HG03378 (cell line): ENCODE results near the gene ITPRIPL1.

Experiments
- ATAC-seq: cut with Tn5 transposase; IDR thresholded peaks from one replicate; pipeline ENCODE4 v1.9.1; 2021; ENCODE audit warnings: mild to moderate bottlenecking, moderate library complexity; ENCODE audit not compliant: unreplicated experiment

Gene ITPRIPL1

DNA sequence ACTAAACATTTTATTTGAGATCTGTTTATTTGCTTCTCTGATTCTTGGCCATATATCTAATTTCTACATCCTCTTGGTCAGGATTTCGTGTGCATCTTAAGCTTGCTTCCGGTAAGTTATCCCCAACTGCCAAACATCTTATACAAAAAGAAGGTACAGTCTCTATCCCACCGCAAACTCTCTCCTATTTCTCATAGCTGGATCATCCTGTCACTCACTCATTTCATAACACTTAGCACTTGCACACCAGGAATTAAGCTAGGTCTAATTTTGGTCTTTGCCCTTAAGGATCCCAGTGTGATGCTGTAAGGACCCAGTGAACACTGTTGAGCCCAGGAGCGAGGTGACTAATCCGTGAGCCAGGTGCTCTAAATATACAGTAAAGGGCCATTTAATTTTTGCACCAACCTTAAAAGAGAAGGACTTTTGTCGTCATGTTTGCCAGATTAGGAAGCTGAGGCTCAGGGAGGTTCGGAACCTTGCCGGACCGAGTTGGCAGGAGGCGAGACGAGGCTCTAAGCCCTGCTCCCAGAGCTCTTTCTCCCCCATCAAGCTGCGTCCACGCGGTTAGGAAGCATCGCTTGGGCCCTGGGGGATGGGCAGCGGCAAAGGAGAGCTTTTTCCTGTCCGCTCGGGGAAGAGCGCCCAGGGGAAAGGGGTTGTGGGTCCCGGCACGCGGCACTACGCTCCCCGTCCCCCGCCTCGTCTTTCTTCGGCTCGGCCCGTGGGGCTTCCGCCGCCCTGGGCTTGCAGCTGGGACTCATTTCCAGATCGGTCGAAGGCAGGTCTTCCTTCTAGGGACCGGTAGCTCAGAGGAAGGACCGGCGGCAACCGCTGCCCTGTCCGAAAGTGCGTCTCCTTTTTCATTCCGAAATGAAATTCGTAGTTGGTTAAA, 4.1 kb upstream of the ITPRIPL1 start:
- peak; percentile 16 for ATAC-seq

DNA sequence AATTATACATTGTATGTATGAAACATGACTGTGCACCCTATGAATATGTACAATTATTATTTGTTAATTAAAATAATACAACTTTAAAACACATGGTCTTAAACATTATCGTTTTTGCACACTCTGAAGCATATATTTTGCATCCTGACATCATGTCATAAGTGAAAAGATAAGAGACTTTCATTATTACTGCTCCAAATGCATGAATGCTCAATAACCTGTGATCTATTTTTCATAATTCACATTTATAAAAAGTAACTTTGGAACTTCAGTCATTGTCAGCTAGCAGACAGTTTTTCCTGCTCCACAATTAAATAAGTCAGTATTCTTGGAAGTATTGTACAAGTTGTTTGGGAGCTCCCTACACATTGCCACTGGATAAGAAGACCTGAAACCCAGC, 1.3 kb upstream of the ITPRIPL1 start:
- ATAC-seq: no peak

DNA sequence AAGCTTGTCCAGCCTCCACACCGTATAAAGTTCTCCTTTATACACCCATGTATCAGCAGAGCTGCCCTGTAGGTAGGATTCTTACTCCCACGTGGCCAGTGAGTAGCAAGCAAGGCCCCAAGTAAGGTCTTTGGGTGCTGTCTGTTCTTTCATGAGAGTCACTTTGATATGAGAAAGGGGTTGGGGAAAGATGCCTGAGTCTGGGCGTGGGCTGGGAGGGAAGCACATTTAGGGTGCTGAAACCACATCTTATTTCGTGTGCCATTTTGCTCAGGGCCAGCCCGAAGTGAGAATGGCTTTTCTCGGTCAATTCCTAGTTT, 436 bp upstream of the ITPRIPL1 start:
- no peak for ATAC-seq

DNA sequence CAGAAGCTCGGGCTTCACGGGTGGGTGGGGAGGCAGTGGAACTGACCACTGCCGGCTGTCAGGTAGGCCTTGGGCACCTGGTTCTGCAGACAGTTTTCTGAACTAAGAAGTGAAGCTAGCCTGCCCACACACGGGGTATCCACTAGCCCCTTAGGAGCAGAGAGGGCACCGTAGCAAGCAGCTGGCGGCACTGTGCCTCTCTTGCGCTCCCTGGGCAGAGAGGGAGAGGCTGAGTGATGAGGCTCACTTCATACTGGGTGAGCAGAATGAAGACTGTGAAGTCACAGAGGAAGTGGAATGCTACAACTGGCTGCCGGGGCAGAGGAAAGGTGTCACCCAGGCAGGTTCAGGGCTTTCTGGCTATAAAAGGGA, 753 bp downstream of the ITPRIPL1 start:
- ATAC-seq: no peak

DNA sequence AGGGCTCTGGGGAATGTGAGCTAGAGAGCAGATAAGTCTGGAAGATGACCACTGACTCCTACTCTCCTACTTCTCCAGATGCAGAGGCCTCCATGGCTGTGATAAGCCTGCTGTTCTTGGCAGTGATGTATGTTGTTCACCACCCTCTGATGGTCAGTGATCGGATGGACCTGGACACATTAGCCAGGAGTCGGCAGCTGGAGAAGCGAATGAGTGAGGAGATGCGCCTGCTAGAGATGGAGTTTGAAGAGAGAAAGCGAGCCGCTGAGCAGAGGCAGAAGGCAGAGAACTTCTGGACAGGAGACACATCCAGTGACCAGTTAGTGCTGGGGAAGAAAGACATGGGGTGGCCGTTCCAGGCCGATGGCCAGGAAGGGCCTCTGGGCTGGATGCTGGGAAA, 1.4 kb downstream of the ITPRIPL1 start:
- no peak for ATAC-seq

DNA sequence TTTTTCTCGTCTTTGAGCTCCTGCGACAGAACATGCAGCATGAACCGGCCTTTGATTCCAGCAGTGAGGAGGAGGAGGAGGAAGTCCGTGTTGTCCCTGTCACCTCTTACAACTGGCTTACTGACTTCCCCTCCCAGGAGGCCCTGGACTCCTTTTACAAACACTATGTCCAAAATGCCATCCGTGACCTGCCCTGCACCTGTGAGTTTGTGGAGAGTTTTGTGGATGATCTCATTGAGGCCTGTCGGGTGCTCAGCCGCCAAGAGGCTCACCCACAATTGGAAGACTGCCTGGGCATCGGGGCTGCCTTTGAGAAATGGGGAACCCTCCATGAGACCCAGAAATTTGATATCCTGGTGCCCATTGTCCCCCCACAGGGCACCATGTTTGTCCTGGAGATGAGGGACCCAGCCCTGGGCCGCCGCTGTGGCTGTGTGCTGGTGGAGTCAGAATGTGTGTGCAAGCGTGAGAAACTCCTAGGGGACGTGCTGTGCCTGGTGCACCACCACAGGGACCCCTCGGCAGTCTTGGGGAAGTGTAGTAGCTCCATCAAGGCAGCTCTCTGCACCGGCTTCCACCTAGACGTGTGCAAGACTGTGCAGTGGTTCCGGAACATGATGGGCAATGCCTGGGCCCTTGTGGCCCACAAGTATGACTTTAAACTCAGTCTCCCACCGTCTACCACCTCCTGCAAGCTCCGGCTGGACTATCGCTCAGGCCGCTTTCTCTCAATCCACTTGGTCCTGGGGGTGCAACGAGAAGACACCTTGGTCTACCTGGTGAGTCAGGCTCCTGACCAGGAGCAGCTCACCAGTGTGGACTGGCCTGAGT, 2.1 kb downstream of the ITPRIPL1 start:
- no peak for ATAC-seq

DNA sequence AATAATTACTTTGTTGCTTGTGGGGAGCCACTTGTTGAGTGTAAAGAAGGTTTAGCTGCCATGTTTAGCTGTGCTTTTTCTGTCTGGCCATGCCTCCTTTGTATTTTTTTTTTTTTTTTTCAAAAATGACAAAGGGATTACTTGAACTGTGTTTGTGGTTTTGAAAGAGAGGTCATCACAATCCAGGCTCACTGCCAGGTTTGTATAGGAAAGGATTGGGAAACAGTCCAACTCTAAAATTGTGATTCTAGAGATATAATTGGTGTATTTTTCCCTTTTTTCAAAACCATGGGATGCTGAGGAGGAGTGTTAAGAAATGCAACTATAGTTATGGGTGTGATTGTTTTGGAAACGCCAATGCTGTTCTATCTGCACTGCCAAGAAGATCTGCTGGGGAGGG, 4.3 kb downstream of the ITPRIPL1 start:
- no peak for ATAC-seq

DNA sequence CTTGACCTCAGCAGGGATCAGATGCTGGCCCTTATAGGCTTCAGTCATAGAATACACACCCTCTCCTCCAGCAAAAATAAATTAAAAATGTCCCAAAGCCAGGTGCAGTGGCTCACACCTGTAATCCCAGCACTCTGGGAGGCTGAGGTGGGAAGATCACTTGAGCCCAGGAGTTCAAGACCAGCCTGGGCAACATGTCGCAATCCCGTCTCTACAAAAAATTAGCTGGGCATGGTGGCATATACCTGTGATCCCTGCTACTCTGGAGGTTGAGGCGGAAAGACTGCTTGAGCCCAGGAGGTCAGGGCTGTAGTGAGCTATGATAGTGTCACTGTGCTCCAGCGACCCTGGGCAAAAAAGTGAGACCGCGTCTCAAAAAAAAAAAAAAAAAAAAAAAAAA, 4.8 kb downstream of the ITPRIPL1 start:
- no peak for ATAC-seq

DNA sequence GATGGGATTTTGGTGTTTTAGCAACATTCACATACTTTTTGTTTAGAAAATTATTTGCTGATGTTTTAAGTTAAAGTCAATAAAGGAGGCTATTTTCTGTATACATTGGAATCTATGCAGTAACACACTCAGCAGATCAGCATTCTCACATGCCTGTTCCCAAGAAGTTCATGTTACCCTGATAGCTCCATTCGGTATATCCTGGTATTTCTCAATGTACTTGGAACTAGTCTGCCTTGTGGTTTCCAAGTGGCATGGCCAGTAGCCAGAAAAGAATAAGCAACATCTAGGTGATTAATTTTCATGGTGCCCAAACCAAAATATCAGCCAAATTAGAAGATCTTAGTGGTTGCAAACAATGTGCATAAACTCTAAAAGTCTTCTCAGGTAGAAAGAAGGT, 5.3 kb downstream of the ITPRIPL1 start:
- no peak for ATAC-seq

DNA sequence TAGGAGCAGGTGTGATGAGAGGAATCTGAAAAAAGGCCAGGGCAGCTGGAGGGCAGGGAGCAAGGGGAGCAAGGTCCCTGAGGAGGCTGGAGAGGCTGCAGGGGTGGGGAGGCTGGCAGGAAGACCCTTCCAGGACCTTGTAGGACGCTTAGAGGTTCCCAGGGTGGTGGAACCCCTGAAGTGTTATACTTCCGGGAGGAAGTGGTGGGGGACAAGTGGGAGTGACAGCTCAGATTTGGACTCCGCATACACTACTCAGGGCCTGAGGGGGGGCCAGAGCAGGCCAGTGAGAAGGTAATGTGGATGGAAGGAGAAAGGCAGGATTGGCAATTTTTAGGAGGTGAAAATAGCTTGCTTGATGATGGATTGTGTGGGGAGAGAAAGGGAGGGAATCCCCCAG, 8.6 kb downstream of the ITPRIPL1 start:
- no peak for ATAC-seq

DNA sequence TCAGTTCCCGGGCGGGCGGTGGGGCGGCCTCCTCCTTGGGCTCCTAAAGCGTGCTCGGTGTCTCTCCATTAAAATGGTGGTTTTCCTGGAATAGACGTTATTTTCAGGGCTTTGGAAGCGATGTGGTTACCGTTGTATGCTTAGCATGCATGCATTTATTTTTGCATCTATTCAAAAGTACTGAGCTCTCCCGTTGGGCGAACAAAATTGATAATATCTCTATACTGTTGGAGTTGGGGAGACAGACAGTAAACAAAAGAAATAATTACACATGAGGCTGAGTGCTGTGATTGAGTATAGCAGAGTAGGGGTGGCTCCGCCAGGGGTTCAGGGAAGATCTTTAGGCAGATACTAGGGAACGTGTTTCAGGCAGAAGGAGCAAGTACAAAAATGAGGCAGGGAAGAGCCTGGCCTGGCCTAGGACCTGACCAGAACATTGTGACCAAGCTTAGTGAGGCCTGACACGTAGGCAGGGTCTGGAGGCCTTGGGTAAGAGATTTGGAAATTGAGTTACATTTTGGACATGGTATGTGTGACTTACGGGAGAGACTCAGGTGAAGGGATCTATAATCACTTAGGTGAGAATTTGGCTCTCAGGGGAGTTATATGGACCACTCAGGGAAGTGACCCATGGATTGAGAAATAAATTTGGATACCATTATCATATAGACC, 11.1 kb downstream of the ITPRIPL1 start:
- ATAC-seq: peak; percentile 22

DNA sequence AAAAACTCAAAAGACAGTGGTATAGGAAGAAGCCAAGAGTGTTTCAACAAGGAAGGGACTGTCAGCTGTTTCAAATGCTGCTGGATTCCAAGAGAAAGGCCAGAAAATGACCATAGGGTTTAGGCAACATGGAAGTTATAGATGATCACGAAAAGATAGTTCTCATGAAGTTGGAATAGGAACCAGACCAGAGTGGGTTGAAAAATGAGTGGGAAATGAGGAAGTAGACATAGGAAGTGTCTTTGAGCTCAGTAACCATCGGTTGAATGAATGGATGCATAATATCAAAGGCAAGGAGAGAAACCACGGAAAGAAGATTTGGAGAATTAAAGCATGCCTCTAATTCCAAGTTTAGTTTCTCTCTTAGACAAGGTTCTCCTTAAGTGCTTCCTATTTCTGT, 11.8 kb downstream of the ITPRIPL1 start:
- no peak for ATAC-seq

DNA sequence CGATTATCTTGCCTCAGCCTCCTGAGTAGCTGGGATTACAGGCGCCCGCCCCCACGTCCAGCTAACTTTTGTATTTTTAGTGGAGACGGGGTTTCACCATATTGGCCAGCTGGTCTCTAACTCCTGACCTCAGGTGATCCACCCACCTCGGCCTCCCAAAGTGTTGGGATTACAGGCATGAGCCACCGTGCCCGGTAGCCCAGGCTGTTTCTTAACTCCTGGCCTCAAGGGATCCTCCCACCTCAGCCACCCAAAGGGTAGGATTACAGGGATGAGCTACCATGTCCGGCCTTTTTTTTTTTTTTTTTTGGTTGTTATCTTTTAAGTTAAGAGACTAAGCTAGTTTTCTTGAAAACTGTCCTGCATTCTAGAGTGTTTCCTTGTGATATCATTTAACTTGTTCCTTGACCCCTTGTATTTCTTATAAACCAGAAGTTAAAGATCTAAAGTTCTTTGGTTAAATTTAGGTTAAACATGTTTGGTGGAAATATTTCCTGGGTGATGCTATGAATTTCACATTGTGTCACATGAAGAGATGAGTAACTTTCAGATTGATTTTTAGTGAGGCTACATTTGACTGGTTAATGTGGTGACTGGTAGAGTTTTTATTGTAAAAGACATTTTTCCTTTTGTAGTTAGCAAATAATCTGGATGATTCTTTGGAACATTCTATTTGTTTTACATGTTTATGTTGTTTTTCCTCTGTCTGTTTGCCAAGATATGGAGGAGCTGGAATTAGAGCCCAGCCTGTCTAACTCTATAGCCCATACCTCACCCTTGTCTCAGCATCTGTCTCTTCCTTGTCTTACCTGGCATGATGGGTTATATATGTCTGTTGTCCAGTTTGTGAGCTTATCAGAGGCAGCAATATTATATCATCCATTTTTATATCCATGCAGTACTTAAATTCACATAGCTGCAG, 15.6 kb downstream of the ITPRIPL1 start:
- no peak for ATAC-seq

DNA sequence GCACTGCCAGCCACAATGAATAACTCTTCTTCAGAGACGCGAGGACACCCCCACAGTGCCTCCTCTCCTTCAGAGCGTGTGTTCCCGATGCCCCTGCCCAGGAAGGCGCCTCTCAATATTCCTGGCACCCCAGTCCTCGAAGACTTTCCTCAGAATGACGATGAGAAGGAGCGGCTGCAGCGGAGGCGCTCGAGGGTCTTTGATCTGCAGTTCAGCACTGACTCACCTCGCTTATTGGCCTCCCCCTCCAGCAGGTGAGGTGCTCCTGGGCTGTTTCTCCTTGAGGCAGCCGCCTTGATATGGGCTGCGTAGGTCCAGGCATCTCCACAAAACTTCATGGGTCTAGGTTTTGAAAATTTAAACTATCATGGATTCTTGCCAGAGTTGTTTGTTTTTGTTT, 16.5 kb downstream of the ITPRIPL1 start:
- ATAC-seq: no peak

DNA sequence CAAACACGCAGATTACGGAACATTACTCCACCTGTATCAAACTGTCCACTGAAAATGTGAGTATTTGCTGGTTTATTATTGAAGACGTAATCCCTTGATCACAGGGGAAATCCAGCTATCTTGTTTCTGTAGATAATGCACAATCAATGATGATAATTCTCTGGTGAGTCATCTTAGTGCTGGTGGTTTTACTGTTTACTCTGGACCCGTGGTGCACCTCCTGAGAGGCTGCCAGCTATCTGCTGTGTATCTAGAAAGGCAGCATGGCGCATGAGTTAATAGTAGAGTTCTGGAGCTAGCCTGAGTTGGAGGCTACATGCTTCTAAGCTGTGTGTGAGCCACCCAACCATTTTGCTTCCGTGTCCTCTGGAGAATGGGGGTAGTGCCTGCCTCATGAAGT, 17.0 kb downstream of the ITPRIPL1 start:
- peak; percentile 37 for ATAC-seq

DNA sequence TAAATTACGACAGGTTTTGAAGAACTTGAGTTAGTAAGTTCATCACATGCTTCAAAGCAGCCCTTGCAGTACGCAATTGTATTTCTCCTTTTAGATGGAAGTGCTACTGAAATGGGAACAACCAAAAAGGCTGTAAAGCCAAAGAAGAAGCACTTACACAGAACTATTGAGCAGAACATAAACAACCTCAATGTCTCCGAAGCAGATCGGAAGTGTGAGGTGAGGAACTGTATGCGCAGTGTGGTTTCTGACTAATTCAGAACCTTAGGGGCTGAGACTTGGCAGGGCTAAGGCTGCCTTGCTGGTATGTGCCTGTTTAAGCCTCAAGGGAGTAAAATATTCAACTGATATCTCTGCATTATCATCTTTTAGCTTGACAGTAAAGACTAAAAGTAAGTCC, 18.9 kb downstream of the ITPRIPL1 start:
- ATAC-seq: peak; percentile 80

DNA sequence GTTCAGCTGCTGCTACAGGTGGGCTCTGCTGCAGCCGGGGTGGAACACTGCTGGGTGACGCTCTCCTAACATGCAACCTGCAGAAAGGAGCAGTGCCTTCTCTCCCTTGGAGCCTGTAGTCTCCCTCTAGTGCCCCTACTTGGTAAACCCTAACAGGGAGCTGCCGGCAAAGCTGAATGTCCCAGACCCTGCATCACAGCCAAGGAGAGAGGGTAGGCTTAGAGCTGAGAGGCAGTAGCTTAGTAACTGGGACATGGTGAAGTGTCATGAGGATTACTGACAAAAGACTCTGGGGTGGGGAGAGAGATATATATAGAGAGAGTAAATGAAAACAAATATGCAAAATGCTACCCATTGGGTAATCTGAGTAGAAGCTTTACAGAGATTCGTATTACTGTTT, 20.3 kb downstream of the ITPRIPL1 start:
- no peak for ATAC-seq

DNA sequence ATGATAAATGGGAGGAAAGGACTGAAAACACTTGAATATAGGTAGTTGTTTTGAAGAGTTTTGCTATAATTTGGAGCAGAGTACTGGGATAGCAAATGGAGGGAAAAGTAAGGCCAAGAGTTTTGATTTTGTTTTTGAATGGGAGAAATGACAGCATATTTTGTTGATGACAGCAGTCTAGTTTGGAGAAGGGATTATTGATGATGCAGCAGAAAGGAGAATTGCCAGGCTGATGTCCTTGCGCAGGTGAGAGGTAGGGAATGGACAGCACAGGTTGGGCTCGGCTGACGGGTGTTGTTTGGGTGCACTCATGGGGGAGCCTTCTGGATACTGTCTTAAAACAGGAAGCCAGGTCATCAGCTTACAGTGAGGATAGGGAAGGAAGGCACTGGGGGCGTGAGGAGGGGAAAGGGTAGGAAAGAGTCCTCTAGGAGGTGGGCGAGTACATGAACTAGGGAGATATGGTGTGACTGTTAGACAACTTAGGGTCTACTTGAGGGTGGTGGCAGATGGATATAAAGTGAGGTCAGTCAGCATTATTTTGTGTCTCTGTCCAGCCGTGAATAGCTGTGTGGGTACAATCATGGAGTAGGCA, 20.8 kb downstream of the ITPRIPL1 start:
- ATAC-seq: no peak

DNA sequence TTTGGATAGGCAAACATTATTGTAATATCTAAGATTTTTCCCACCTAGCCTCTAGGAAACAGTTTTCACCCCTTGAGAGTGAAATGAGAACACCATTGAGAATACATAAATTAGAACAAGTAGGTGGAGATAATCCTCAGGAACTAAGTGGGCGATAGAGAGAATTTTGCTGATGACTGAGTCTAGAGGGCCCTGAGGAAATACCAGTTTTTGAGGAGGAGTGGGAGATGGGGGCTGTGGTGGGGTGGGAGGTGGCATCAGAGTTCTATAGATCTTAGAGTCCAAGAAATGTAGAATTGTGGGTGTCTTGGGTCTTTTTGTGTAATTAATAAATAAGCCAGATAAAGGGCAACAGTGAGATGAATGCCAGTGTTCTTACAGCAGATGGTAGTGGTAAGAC, 22.3 kb downstream of the ITPRIPL1 start:
- no peak for ATAC-seq

DNA sequence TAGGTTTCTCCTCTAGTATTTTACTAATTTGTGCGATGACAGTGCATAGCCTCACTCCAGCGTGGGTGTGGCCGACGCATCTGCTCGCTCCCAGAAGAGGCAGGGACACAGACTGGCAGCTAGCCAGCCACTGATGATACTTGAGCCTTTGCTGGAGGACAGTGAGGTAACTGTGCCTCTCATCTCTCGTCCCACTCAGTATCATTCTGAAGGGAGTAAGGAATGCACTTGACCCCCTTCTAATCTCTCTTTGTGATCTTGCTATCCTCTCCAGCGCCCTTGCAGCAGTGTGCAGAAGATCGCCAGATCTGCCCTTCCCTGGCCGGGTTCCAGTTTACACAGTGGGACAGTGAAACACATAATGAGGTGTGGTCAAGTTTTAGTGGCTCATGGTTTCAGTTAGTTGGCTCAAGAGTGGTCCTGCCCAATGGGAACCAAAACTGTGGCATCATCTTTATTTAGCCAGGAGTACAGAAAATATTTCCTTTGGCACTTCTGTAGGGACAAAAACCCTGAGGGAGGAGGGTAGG, 28.0 kb downstream of the ITPRIPL1 start:
- no peak for ATAC-seq
